ENCODE results near the gene R3HDM4. TPM values are rescaled to one million over a fixed set of nuclear protein-coding genes. Genes with fewer than 3 reads are reported as not detected.
A peak's percentile ranks its signal among the peaks of the same experiment; 100 is the strongest.

The R3HDM4 gene
- total and polyA plus RNA-seq, 9 of the 15 experiments (the other 6 are each of a cell fraction or from before 2014, with no cell fraction given) = 3.2 to 154 (median 59.0) TPM

GRCh38 chr19:907183-907853 lies 5.7 kb downstream of the R3HDM4 start (continued):
- TF ChIP-seq PTBP1 (IDR thresholded peaks at IDR 0.05; ENCODE audit: low read depth, low read length) = peak; percentile 96; the same call in 1 of the 2 replicates
- peak; percentile 77; the same call in 1 of the 2 replicates for TF ChIP-seq E2F3 (CRISPR knock-in tag; IDR thresholded peaks at IDR 0.05)
- TF ChIP-seq EGR1 (conservative IDR thresholded peaks at IDR 0.05) = peak; percentile 68
- TF ChIP-seq MEF2D (tag; conservative IDR thresholded peaks at IDR 0.05; ENCODE audit: low read depth) = 0 out of 2 replicates have a peak, but pooled peaks have one; percentile 12
- TF ChIP-seq ZNF41 (CRISPR knock-in tag; conservative IDR thresholded peaks at IDR 0.05) = 0 out of 2 replicates have a peak, but pooled peaks have one; percentile 16
- TF ChIP-seq MEF2A (IDR thresholded peaks at IDR 0.05; ENCODE audit: control insufficient read depth, low read depth, low read length) = 0 out of 2 replicates have a peak, but pooled peaks have one; percentile 31
- no peak for TF ChIP-seq USF1 (CRISPR knock-in tag; IDR thresholded peaks at IDR 0.05)
- no peak for TF ChIP-seq SRSF3 (IDR thresholded peaks at IDR 0.05; ENCODE audit: insufficient read depth, low read length)
- TF ChIP-seq CCAR2 (IDR thresholded peaks at IDR 0.05; ENCODE audit: low read depth, low read length) = no peak
- TF ChIP-seq ELK3 (CRISPR knock-in tag; IDR thresholded peaks at IDR 0.05) = no peak
- TF ChIP-seq BACH1 (tag; IDR thresholded peaks at IDR 0.05) = no peak
- TF ChIP-seq ETV5 (CRISPR knock-in tag; IDR thresholded peaks at IDR 0.05; ENCODE audit: low read depth) = peak; percentile 89
- TF ChIP-seq ZNF134 (CRISPR knock-in tag; conservative IDR thresholded peaks at IDR 0.05) = peak; percentile 46; the same call in 1 of the 2 replicates
- peak; percentile 43 for TF ChIP-seq TBP (optimal IDR thresholded peaks at IDR 0.05; ENCODE audit: low read depth, low read length)
- peak in 1 of 2 experiments; percentile 99; a peak in 2 of 4 replicates for TF ChIP-seq KDM4B (IDR thresholded peaks at IDR 0.05; ENCODE audit: borderline replicate concordance in 2 of 2, low read depth in 1 of 2)
- TF ChIP-seq SMAD4 (CRISPR knock-in tag; conservative IDR thresholded peaks at IDR 0.05) = peak; percentile 85
- peak; percentile 95 for TF ChIP-seq MTA2 (IDR thresholded peaks at IDR 0.05; ENCODE audit: low read depth)
- peak; percentile 74 for TF ChIP-seq POLR2G (IDR thresholded peaks at IDR 0.05; ENCODE audit: low read depth, low read length)
- no peak for TF ChIP-seq PHTF2 (CRISPR knock-in tag; IDR thresholded peaks at IDR 0.05)
- TF ChIP-seq CUX1 (CRISPR knock-in tag; IDR thresholded peaks at IDR 0.05) = no peak

Data from K562 (cell line).